ENCODE measurements around the gene FOXP1. TPM values are rescaled to one million over a fixed set of nuclear protein-coding genes. Genes with fewer than 3 reads are reported as not detected.

FOXP1 gene
- total RNA-seq, 4 donors from 2014 or later: 49.8 to 157 (median 71.9) TPM

DNA sequence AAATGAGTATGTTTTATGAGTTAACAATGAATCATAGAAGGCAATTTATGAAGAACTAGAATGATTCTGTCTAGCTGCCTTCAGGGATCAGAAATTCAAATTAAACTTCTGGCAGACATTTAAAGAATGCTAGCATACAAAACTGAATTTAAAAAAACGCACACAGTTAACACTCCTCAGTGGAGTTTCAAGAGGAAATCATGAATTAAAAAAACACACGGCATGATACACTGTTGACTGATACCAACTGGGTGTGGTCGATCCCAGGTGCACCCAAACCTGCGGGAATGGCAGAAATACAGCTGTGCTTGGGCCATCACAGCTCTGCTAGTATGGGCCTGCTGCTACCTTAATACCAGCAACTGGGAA, 526.0 kb downstream of the FOXP1 start:
- H3K4me3 ChIP-seq: no peak overlapping the region
- no peak for DNase-seq (ENCODE audit: low spot score in 2 of 2)
- peak overlapping the region; percentile 31 for H3K27ac ChIP-seq
- 36% methylated on average over 4 of the region's 4 CpGs for WGBS
- H3K4me1 ChIP-seq: peaks cover 87% of the 10 kb centered on the region
- TF ChIP-seq, protein P1, sequence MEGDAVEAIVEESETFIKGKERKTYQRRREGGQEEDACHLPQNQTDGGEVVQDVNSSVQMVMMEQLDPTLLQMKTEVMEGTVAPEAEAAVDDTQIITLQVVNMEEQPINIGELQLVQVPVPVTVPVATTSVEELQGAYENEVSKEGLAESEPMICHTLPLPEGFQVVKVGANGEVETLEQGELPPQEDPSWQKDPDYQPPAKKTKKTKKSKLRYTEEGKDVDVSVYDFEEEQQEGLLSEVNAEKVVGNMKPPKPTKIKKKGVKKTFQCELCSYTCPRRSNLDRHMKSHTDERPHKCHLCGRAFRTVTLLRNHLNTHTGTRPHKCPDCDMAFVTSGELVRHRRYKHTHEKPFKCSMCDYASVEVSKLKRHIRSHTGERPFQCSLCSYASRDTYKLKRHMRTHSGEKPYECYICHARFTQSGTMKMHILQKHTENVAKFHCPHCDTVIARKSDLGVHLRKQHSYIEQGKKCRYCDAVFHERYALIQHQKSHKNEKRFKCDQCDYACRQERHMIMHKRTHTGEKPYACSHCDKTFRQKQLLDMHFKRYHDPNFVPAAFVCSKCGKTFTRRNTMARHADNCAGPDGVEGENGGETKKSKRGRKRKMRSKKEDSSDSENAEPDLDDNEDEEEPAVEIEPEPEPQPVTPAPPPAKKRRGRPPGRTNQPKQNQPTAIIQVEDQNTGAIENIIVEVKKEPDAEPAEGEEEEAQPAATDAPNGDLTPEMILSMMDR (IDR thresholded peaks at IDR 0.05): no peak
- TF ChIP-seq EP300 (IDR thresholded peaks at IDR 0.05) (no peak), POLR2A (IDR thresholded peaks at IDR 0.05) (no peak), POLR2AphosphoS5 (IDR thresholded peaks at IDR 0.05) (peak in 1 of 3 donors; percentile 34)
- no peaks in the 10 kb centered on the region for H3K27me3 ChIP-seq
- H3K36me3 ChIP-seq: no peaks in the 10 kb centered on the region
- no peaks in the 10 kb centered on the region for H3K9me3 ChIP-seq

DNA sequence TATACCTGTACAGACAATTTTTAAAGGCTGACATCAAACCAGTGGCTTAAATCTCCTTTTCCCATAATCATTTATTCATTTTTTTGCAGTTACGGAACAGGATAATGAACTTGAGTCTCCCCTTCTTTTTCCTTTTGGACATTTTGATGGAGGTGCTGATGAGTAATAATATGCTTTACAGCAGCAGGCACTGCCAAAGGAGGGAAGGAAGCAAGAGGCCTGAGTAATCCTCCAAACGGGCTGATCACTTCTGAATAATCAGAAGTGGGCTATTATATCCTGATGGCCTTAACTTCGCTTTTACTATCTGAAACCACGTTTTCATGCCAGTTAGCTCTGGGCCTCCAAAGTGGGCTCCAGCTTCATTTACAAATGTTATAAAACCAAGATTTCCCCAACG, 527.2 kb downstream of the FOXP1 start:
- Histone ChIP-seq H3K27ac (peak overlapping the region; percentile 43), H3K4me1 (peaks cover 90% of the 10 kb centered on the region), H3K27me3 (no peaks in the 10 kb centered on the region), H3K9me3 (no peaks in the 10 kb centered on the region), H3K4me3 (no peak overlapping the region), H3K36me3 (peaks cover 4% of the 10 kb centered on the region)
- WGBS: 67% methylated on average over 5 of the region's 5 CpGs
- TF ChIP-seq, protein P1 (IDR thresholded peaks at IDR 0.05): no peak
- TF ChIP-seq EP300 (IDR thresholded peaks at IDR 0.05) (no peak), POLR2AphosphoS5 (IDR thresholded peaks at IDR 0.05) (no peak), POLR2A (IDR thresholded peaks at IDR 0.05) (no peak)
- DNase-seq (ENCODE audit: low spot score in 2 of 2): no peak

DNA sequence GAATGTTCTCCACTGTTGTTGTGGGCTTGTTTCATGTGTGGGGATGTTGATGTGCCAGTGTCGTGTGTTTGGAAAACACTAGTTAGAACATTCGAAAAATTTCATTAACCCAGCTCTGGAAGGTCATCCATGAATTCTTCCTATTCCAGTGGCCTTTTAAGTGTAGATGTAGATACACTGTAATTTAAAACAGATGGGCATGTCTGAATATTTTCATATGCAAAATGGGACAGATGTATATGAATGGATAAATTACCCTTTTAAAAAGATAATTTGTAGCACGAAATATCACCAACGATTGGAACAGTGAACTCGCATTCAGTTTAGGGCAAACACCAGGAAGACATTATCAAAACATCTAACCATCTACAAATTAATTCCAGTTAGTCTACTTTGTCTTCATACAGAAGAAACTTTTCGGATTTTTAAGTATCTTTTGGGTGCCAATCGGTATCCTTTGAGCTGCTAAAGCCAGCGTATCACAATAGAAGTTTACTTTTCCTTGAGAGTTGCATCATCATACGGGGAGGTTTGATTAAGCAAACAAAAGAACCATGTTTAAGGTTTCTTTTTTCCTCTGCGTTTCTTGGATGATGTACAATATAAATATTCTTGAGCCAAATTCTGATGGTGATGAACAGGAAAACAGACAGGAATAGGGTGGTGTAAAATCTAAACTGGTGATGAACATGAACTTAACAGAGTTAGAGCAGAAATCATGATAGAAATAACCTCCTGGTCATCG, 528.1 kb downstream of the FOXP1 start:
- H3K4me3 ChIP-seq: no peak overlapping the region
- DNase-seq (ENCODE audit: low spot score in 2 of 2): no peak
- no peaks in the 10 kb centered on the region for H3K27me3 ChIP-seq
- TF ChIP-seq EP300 (IDR thresholded peaks at IDR 0.05) (no peak), POLR2AphosphoS5 (IDR thresholded peaks at IDR 0.05) (no peak), POLR2A (IDR thresholded peaks at IDR 0.05) (no peak)
- TF ChIP-seq, protein P1 (IDR thresholded peaks at IDR 0.05): no peak
- H3K9me3 ChIP-seq: no peaks in the 10 kb centered on the region
- WGBS: 60% methylated on average over 11 of the region's 11 CpGs
- peaks cover 11% of the 10 kb centered on the region for H3K36me3 ChIP-seq
- no peak overlapping the region for H3K27ac ChIP-seq
- peaks cover 90% of the 10 kb centered on the region for H3K4me1 ChIP-seq

DNA sequence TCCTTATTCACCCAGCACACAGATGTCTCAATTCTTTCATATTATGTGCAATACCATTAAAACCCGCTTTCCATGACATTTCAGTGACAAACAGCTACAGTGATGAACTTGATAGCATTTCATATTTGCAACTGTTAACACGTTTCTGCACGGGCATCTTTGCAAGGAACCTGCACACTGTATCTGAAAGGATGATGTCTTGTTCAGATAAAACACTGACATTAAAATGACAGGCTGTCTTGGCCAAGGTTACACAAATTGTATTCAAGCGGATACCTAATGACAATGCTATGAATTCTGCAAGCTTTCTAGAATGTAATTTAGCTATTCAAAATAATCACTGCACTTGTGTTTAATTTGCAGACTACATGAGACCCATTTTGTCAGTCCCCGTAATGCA, 529.2 kb downstream of the FOXP1 start:
- WGBS: 84% methylated on average over 5 of the region's 5 CpGs
- Histone ChIP-seq H3K9me3 (no peaks in the 10 kb centered on the region), H3K27ac (no peak overlapping the region), H3K4me3 (no peak overlapping the region), H3K4me1 (peaks cover 83% of the 10 kb centered on the region), H3K36me3 (peaks cover 11% of the 10 kb centered on the region), H3K27me3 (no peaks in the 10 kb centered on the region)
- no peak for TF ChIP-seq EP300 (IDR thresholded peaks at IDR 0.05)
- TF ChIP-seq, protein P1 (IDR thresholded peaks at IDR 0.05): no peak
- TF ChIP-seq POLR2AphosphoS5 (IDR thresholded peaks at IDR 0.05): no peak
- TF ChIP-seq POLR2A (IDR thresholded peaks at IDR 0.05): no peak
- no peak for DNase-seq (ENCODE audit: low spot score in 2 of 2)

DNA sequence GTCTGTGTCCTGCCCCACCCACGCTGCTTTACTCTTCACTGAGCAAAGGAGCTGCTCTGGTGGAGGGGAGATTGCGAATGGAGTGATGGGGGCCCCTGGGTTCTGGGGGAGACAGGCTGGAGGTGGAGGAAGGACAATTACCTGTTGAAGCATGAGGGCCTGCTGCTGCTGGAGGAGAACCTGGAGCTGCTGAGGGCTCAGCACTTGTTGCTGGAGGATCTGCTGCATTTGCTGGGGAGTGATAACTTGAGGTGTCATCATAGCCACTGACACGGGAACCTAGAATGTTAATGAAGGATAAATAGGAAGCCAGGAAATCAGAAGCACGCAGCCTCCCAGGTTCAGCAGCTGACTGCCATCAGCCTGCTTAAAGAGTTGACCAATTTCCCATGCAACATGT, 530.0 kb downstream of the FOXP1 start:
- DNase-seq (ENCODE audit: low spot score in 2 of 2): no peak
- H3K4me3 ChIP-seq: no peak overlapping the region
- no peak overlapping the region for H3K27ac ChIP-seq
- no peaks in the 10 kb centered on the region for H3K9me3 ChIP-seq
- H3K4me1 ChIP-seq: peaks cover 80% of the 10 kb centered on the region
- H3K27me3 ChIP-seq: no peaks in the 10 kb centered on the region
- peaks cover 11% of the 10 kb centered on the region for H3K36me3 ChIP-seq
- TF ChIP-seq EP300 (IDR thresholded peaks at IDR 0.05): no peak
- no peak for TF ChIP-seq POLR2AphosphoS5 (IDR thresholded peaks at IDR 0.05)
- TF ChIP-seq, protein P1 (IDR thresholded peaks at IDR 0.05): no peak
- no peak for TF ChIP-seq POLR2A (IDR thresholded peaks at IDR 0.05)
- 86% methylated on average over 4 of the region's 4 CpGs for WGBS
